Endothelial cell of umbilical vein (primary cell): ENCODE results near the gene LYRM7. TPM values are rescaled to one million over a fixed set of nuclear protein-coding genes. Genes with fewer than 3 reads are reported as not detected.

Experiments used
- BruUV-seq: library from RNA; stranded (reverse); fragments of 400-500 nt; replicated peaks from 2 replicates; lab custom pipeline; 2021; lab: Mats Ljungman, UMichigan
- CTCF ChIA-PET: fragments of 300-600, 350-600 bp; sonication (Branson Sonifier 250); formaldehyde crosslinking; loops from one replicate; lab custom pipeline; 2021; ENCODE audit warnings: antibody characterized with exemption, inconsistent platforms; lab: Charles Lee
- POLR2A ChIA-PET: fragments of 300-600, 350-600 bp; sonication (Branson Sonifier 250); formaldehyde crosslinking; loops from one replicate; lab custom pipeline; 2021; ENCODE audit warnings: antibody characterized with exemption, inconsistent platforms; lab: Charles Lee
- DNase-seq: peaks from one replicate; pipeline ENCODE4 v3.0.0-alpha.2; 2011; ENCODE audit warnings: low read depth, low spot score
- FAIRE-seq: peaks from 2 replicates; lab custom pipeline; 2011; peaks lifted over from hg19 to GRCh38; lab: Jason Lieb, UNC
- H2AFZ ChIP-seq: 2 replicates; pipeline ENCODE4 v1.6.0; 2012; ENCODE audit warnings: low read depth, low read length, control low read depth, inconsistent platforms
- H3K27ac ChIP-seq: 2 replicates; pipeline ENCODE4 v1.5.1; 2011; ENCODE audit warnings: low read depth, mild to moderate bottlenecking, control low read depth, low read length, moderate library complexity; ENCODE audit not compliant: insufficient read depth
- H3K27me3 ChIP-seq, 2 experiments: 2 replicates each; pipeline versions ENCODE4 v1.6.0 to v1.6.1; 2011; ENCODE audit warnings: low read length in 2 of 2, mixed read lengths in 1 of 2; ENCODE audit not compliant: control insufficient read depth in 2 of 2, insufficient read depth in 2 of 2
- H3K36me3 ChIP-seq, 2 experiments: 2 replicates in 1 of 2; 3 replicates in 1 of 2; pipeline ENCODE4 v1.5.1; 2011; ENCODE audit warnings: low read length in 2 of 2, mild to moderate bottlenecking in 1 of 2, moderate library complexity in 1 of 2; ENCODE audit not compliant: control insufficient read depth in 2 of 2, insufficient read depth in 2 of 2; ENCODE audit errors: extremely low read depth in 1 of 2
- H3K4me1 ChIP-seq: 3 replicates; pipeline ENCODE4 v1.5.1; 2011; ENCODE audit warnings: mild to moderate bottlenecking, low read length; ENCODE audit not compliant: control insufficient read depth, insufficient read depth; ENCODE audit errors: extremely low read depth
- H3K4me2 ChIP-seq: 2 replicates; pipeline ENCODE4 v1.6.1; 2011; ENCODE audit warnings: low read length, control low read depth, mixed read lengths; ENCODE audit not compliant: insufficient read depth
- H3K4me3 ChIP-seq, 3 experiments: fragments of 200-600 bp in 1 of 3; sonication (generic), shearing (Covaris generic) in 1 of 3; replicated peaks in 1 of 3; 2 replicates each; pipeline ENCODE4 v1.5.1; 2011 to 2016; ENCODE audit warnings: control low read depth in 3 of 3, low read length in 3 of 3, mild to moderate bottlenecking in 2 of 3, inconsistent platforms in 1 of 3, low read depth in 1 of 3, moderate library complexity in 1 of 3; ENCODE audit not compliant: insufficient read depth in 1 of 3
- H3K79me2 ChIP-seq: 2 replicates; pipeline ENCODE4 v1.6.0; 2012; ENCODE audit warnings: low read length, inconsistent platforms; ENCODE audit not compliant: control insufficient read depth, insufficient read depth
- H3K9ac ChIP-seq: replicated peaks from 2 replicates; pipeline ENCODE3; 2011; ENCODE audit warnings: low read length, control low read depth; ENCODE audit not compliant: insufficient read depth; ENCODE audit errors: extremely low read depth
- H3K9me1 ChIP-seq: replicated peaks from 3 replicates; pipeline ENCODE4 v1.6.0; 2011; ENCODE audit warnings: mild to moderate bottlenecking, low read length; ENCODE audit not compliant: control insufficient read depth, insufficient read depth; ENCODE audit errors: extremely low read depth
- H3K9me3 ChIP-seq: replicated peaks from 2 replicates; pipeline ENCODE4 v1.5.1; 2012; ENCODE audit warnings: low read length, inconsistent platforms; ENCODE audit not compliant: control insufficient read depth, insufficient read depth
- H4K20me1 ChIP-seq: replicated peaks from 2 replicates; pipeline ENCODE3; 2011; ENCODE audit warnings: mild to moderate bottlenecking, low read length; ENCODE audit not compliant: control insufficient read depth, insufficient read depth; ENCODE audit errors: extremely low read depth
- CTCF ChIP-seq, 2 donors: IDR thresholded peaks; 1 replicate in 1 of 2; 2 replicates in 1 of 2; pipeline ENCODE4 v1.5.1; 2011; ENCODE audit warnings: low read length in 2 of 2, mild to moderate bottlenecking in 2 of 2, moderate library complexity in 2 of 2, control low read depth in 1 of 2, inconsistent platforms in 1 of 2, low read depth in 1 of 2; ENCODE audit not compliant: insufficient read depth in 1 of 2; ENCODE audit errors: extremely low read depth in 1 of 2
- EZH2 ChIP-seq: IDR thresholded peaks from 2 replicates; pipeline ENCODE4 v1.6.1; 2012; ENCODE audit warnings: borderline replicate concordance, low read depth, mild to moderate bottlenecking, moderate library complexity, low read length, inconsistent platforms; ENCODE audit not compliant: severe bottlenecking
- FOS ChIP-seq: IDR thresholded peaks from 2 replicates; pipeline ENCODE4 v1.6.1; 2011; ENCODE audit warnings: mild to moderate bottlenecking, low read length, moderate library complexity, borderline replicate concordance; ENCODE audit not compliant: insufficient read depth
- GATA2 ChIP-seq: IDR thresholded peaks from 2 replicates; pipeline ENCODE4 v1.7.0; 2011; ENCODE audit warnings: low read depth, mild to moderate bottlenecking, moderate library complexity, mixed read lengths, low read length; ENCODE audit not compliant: insufficient read length, insufficient read depth
- JUN ChIP-seq: IDR thresholded peaks from 2 replicates; pipeline ENCODE4 v1.6.1; 2011; ENCODE audit warnings: borderline replicate concordance, low read depth; ENCODE audit not compliant: insufficient read length, insufficient read depth
- MAX ChIP-seq: IDR thresholded peaks from 2 replicates; pipeline ENCODE4 v1.6.1; 2011; ENCODE audit not compliant: insufficient read depth, insufficient read length
- MYC ChIP-seq: IDR thresholded peaks from one replicate; pipeline ENCODE4 v1.6.1; 2011; ENCODE audit warnings: mild to moderate bottlenecking, low read depth, low read length
- POLR2A ChIP-seq: IDR thresholded peaks from 2 replicates; pipeline ENCODE4 v1.6.1; 2012; ENCODE audit warnings: low read depth, mild to moderate bottlenecking, control low read depth, low read length
- POLR2AphosphoS5 ChIP-seq: IDR thresholded peaks from 2 replicates; pipeline ENCODE4 v1.6.1; 2012; ENCODE audit warnings: low read depth, mild to moderate bottlenecking, control low read depth, low read length, moderate library complexity; ENCODE audit not compliant: insufficient read depth
- dilution Hi-C: fragments of 300-500 bp; cut with MboI; formaldehyde crosslinking; loops from one replicate; pipeline ENCODE4 v1.15.0; 2019; ENCODE audit warnings: low sequenced_read_pairs; ENCODE audit not compliant: extremely low pct_ligation_motif_present
- intact Hi-C: fragments of 100-400 bp; cut with micrococcal nuclease; formaldehyde crosslinking; loops from one replicate; pipeline ENCODE4 v1.10.0; 2022
- polyA plus RNA-seq, 4 experiments: library from polyadenylated mRNA; depleted of rRNA in 3 of 4; stranded (reverse) in 3 of 4; unstranded in 1 of 4; fragments of >200 nt; gene quantifications; 2 replicates each; pipeline versions ENCODE4 v1.2.1 to v1.2.3, GENCODE V29; 2011 to 2012; ENCODE audit warnings: missing spikeins in 1 of 4
- total RNA-seq: library from RNA; stranded (reverse); gene quantifications from 2 replicates; pipeline ENCODE4 v1.2.3, GENCODE V29; 2021

LYRM7 gene
- total and polyA plus RNA-seq, 2 donors (not counting 3 experiments of a cell fraction or from before 2014, with no cell fraction given): 0.88 to 7.5 TPM

- DNase-seq: no peak
- no peak overlapping the region for H3K9ac ChIP-seq
- CTCF ChIA-PET: interaction anchor here (1.2 kb wide), 1 partner anchor 12 kb away, joined by 4 read pairs; no protein-coding TSS in a partner anchor
- H3K36me3 ChIP-seq: no peaks in the 10 kb centered on the region
- no peaks in the 10 kb centered on the region for H3K9me3 ChIP-seq
- H3K4me3 ChIP-seq: no peak overlapping the region
- TF ChIP-seq POLR2A: no peak
- TF ChIP-seq POLR2AphosphoS5: no peak
- no peak for TF ChIP-seq MAX
- no peak for TF ChIP-seq FOS
- TF ChIP-seq EZH2: no peak
- TF ChIP-seq JUN: no peak
- no peak for TF ChIP-seq MYC
- no peak for TF ChIP-seq GATA2
- TF ChIP-seq CTCF (IDR thresholded peaks at IDR 0.05; ENCODE audit: extremely low read depth in 1 of 2, insufficient read depth in 1 of 2, low read depth in 1 of 2, low read length in 2 of 2): no peak
- no TSS peak for BruUV-seq
- H3K27ac ChIP-seq: no peak overlapping the region
- H2AFZ ChIP-seq: no peak overlapping the region
- H3K4me1 ChIP-seq: peaks cover 6% of the 10 kb centered on the region
- no peaks in the 10 kb centered on the region for H3K79me2 ChIP-seq
- intact Hi-C loops (no loop called here), dilution Hi-C loops (no loop called here)
- POLR2A ChIA-PET: no interaction called here
- H3K4me2 ChIP-seq: no peak overlapping the region
- H4K20me1 ChIP-seq: no peaks in the 10 kb centered on the region
- FAIRE-seq: no peak
- no peaks in the 10 kb centered on the region for H3K9me1 ChIP-seq
- H3K27me3 ChIP-seq: no peaks in the 10 kb centered on the region
Observed at GRCh38 chr5:131194725-131195124, 24.0 kb downstream of the LYRM7 start.
